Left colon (tissue), 2 donors: ENCODE results near the gene PHTF2. TPM values are rescaled to one million over a fixed set of nuclear protein-coding genes. Genes with fewer than 3 reads are reported as not detected.

ENCODE experiments used
- ATAC-seq: fragments of 200-7000 bp; cut with Tn5 transposase; one replicate; pipeline ENCODE4 v1.9.1; 2020; ENCODE audit warnings: mild to moderate bottlenecking, moderate library complexity
- DNase-seq, 2 donors: peaks; one replicate each; pipeline ENCODE4 v3.0.0-alpha.2; 2020
- intact Hi-C, 2 donors: fragments of 100-400 bp; cut with DNase I in 1 of 2; cut with micrococcal nuclease in 1 of 2; formaldehyde crosslinking; loops; one replicate each; pipeline versions ENCODE4 v1.11.2 to v1.14.0; 2022; cut with DNase I, micrococcal nuclease
- total RNA-seq, 2 donors: library from RNA; stranded (reverse); fragmentation: NEBNext Ultra II Directional; extraction: Animal tissue kit (Norgen Biotek cat#: 25700); gene quantifications; one replicate each; pipeline ENCODE4 v1.2.1, GENCODE V29; 2021
- donor health status: DM: no; HTN: no; CAD: no.
- donor health status: DM: yes; HTN: yes; CAD: no.

The PHTF2 gene
- total RNA-seq, 2 donors from 2014 or later, result 10.6 to 11.3 TPM

- ATAC-seq (no peak), DNase-seq (no peak)
- intact Hi-C loops, result no loop called here
These were observed 10.2 kb upstream of the PHTF2 start for GRCh38 chr7:77788327-77788902.

GRCh38 chr7:77791336-77791735 lies 7.2 kb upstream of the PHTF2 start:
- DNase-seq, result no peak
- ATAC-seq, result peak; percentile 79

GRCh38 chr7:77791956-77792355 lies 6.6 kb upstream of the PHTF2 start:
- DNase-seq (no peak), ATAC-seq (no peak)
- intact Hi-C loops, result no loop called here

More at GRCh38 chr7:77791336-77791735, 7.2 kb upstream of the PHTF2 start:
- intact Hi-C loops, result no loop called here

GRCh38 chr7:77794000-77794399 lies 4.6 kb upstream of the PHTF2 start:
- intact Hi-C loops, result no loop called here
- DNase-seq, result no peak
- ATAC-seq, result no peak

- DNase-seq (no peak), ATAC-seq (no peak)
- intact Hi-C loops, result loop anchor here in 1 of 2 donors (5.0 kb wide), 1 partner anchor 129 kb away; no protein-coding TSS in a partner anchor
These were observed 2.5 kb upstream of the PHTF2 start for GRCh38 chr7:77796109-77796508.

GRCh38 chr7:77796960-77797359 lies 1.6 kb upstream of the PHTF2 start:
- DNase-seq (no peak), ATAC-seq (no peak)
- intact Hi-C loops, result loop anchor here in 1 of 2 donors (5.0 kb wide), 1 partner anchor 130 kb away; no protein-coding TSS in a partner anchor

GRCh38 chr7:77797734-77798393 lies 709 bp upstream of the PHTF2 start:
- peak in 1 of 2 donors; percentile 63 for DNase-seq
- intact Hi-C loops, result loop anchor here in 1 of 2 donors (5.0 kb wide), 1 partner anchor 131 kb away; no protein-coding TSS in a partner anchor
- ATAC-seq, result peak; percentile 16

GRCh38 chr7:77799078-77799964 lies 748 bp downstream of the PHTF2 start:
- ATAC-seq (peak; percentile 5), DNase-seq (peak; percentile 52 to 60)
- intact Hi-C loops, result loop anchor here in 1 of 2 donors (5.0 kb wide), 1 partner anchor 132 kb away; no protein-coding TSS in a partner anchor

- intact Hi-C loops, result no loop called here
- ATAC-seq (no peak), DNase-seq (no peak)
These were observed 1.6 kb downstream of the PHTF2 start for GRCh38 chr7:77800158-77800557.

- ATAC-seq (peak; percentile 21), DNase-seq (no peak)
- intact Hi-C loops, result no loop called here
These were observed 2.2 kb downstream of the PHTF2 start for GRCh38 chr7:77800730-77801129.

GRCh38 chr7:77802557-77803405 lies 4.2 kb downstream of the PHTF2 start:
- no peak for DNase-seq
- no peak for ATAC-seq
- intact Hi-C loops, result no loop called here

- intact Hi-C loops, result no loop called here
- DNase-seq (no peak), ATAC-seq (no peak)
These were observed 7.9 kb downstream of the PHTF2 start for GRCh38 chr7:77806425-77806824.

GRCh38 chr7:77808517-77808916 lies 9.9 kb downstream of the PHTF2 start:
- intact Hi-C loops, result no loop called here
- DNase-seq (no peak), ATAC-seq (no peak)

GRCh38 chr7:77811516-77812289 lies 13.1 kb downstream of the PHTF2 start:
- DNase-seq (no peak), ATAC-seq (no peak)
- intact Hi-C loops, result no loop called here

- no peak for ATAC-seq
These were observed 13.7 kb downstream of the PHTF2 start for GRCh38 chr7:77812290-77812685.

GRCh38 chr7:77813180-77813579 lies 14.6 kb downstream of the PHTF2 start:
- intact Hi-C loops, result no loop called here
- ATAC-seq, result no peak
- DNase-seq, result no peak

More at GRCh38 chr7:77812290-77812685, 13.7 kb downstream of the PHTF2 start:
- DNase-seq, result no peak
- intact Hi-C loops, result no loop called here

GRCh38 chr7:77819021-77819420 lies 20.4 kb downstream of the PHTF2 start:
- ATAC-seq, result no peak
- intact Hi-C loops, result no loop called here
- no peak for DNase-seq

GRCh38 chr7:77820967-77821366 lies 22.4 kb downstream of the PHTF2 start:
- ATAC-seq (no peak), DNase-seq (no peak)
- intact Hi-C loops, result no loop called here
